ENCODE results near the gene ST3GAL4.
"Not testable (repeated sequence)": the region's sequence is repeated elsewhere in the genome, so short reads cannot be mapped to it uniquely, and the experiment has no call there.

- not testable (repeated sequence) for TF ChIP-seq MAFK (IDR thresholded peaks at IDR 0.05; ENCODE audit: partially characterized antibody); POLR2AphosphoS2 (conservative IDR thresholded peaks at IDR 0.05; ENCODE audit: low read length); RFX5 (IDR thresholded peaks at IDR 0.05)
- TF ChIP-seq, protein P1, sequence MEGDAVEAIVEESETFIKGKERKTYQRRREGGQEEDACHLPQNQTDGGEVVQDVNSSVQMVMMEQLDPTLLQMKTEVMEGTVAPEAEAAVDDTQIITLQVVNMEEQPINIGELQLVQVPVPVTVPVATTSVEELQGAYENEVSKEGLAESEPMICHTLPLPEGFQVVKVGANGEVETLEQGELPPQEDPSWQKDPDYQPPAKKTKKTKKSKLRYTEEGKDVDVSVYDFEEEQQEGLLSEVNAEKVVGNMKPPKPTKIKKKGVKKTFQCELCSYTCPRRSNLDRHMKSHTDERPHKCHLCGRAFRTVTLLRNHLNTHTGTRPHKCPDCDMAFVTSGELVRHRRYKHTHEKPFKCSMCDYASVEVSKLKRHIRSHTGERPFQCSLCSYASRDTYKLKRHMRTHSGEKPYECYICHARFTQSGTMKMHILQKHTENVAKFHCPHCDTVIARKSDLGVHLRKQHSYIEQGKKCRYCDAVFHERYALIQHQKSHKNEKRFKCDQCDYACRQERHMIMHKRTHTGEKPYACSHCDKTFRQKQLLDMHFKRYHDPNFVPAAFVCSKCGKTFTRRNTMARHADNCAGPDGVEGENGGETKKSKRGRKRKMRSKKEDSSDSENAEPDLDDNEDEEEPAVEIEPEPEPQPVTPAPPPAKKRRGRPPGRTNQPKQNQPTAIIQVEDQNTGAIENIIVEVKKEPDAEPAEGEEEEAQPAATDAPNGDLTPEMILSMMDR (IDR thresholded peaks at IDR 0.05), result not testable (repeated sequence)
Measured at GRCh38 chr11:126374562-126375300, 19.2 kb downstream of the ST3GAL4 start.

Measured in A549 (cell line).